ENCODE data around the gene LARP7. TPM values are rescaled to one million over a fixed set of nuclear protein-coding genes. Genes with fewer than 3 reads are reported as not detected.
"Not testable (repeated sequence)": the region's sequence is repeated elsewhere in the genome, so short reads cannot be mapped to it uniquely, and the experiment has no call there.

LARP7 gene
- total RNA-seq, 1 donor from 2014 or later, result 35.2 TPM

- TF ChIP-seq CTCF (IDR thresholded peaks at IDR 0.05), result no peak
- no peak for DNase-seq
- no peak for ATAC-seq
- H3K4me3 ChIP-seq, result no peak overlapping the region
- H3K36me3 ChIP-seq, result no peaks in the 10 kb centered on the region
- no peaks in the 10 kb centered on the region for H3K9me3 ChIP-seq
- intact Hi-C loops (cut with DNase I), result no loop called here
- H3K27ac ChIP-seq, result no peak overlapping the region
- H3K4me1 ChIP-seq, result peaks cover 4% of the 10 kb centered on the region
- peaks cover 29% of the 10 kb centered on the region for H3K27me3 ChIP-seq
These were observed 63.7 kb downstream of the LARP7 start for GRCh38 chr4:112700679-112701078.

GRCh38 chr4:112702892-112703291 lies 65.9 kb downstream of the LARP7 start:
- ATAC-seq (no peak), DNase-seq (no peak)
- Histone ChIP-seq H3K4me3 (no peak overlapping the region), H3K36me3 (no peaks in the 10 kb centered on the region), H3K27me3 (peaks cover 40% of the 10 kb centered on the region), H3K9me3 (no peaks in the 10 kb centered on the region), H3K27ac (no peak overlapping the region), H3K4me1 (peaks cover 4% of the 10 kb centered on the region)
- TF ChIP-seq CTCF (IDR thresholded peaks at IDR 0.05), result no peak
- intact Hi-C loops (cut with DNase I), result no loop called here

- ATAC-seq (no peak), DNase-seq (no peak)
- no peak for TF ChIP-seq CTCF (IDR thresholded peaks at IDR 0.05)
- no peak overlapping the region for H3K27ac ChIP-seq
- H3K4me3 ChIP-seq, result no peak overlapping the region
- intact Hi-C loops (cut with DNase I), result no loop called here
- H3K4me1 ChIP-seq, result peaks cover 4% of the 10 kb centered on the region
- H3K36me3 ChIP-seq, result no peaks in the 10 kb centered on the region
- H3K9me3 ChIP-seq, result no peaks in the 10 kb centered on the region
- peaks cover 52% of the 10 kb centered on the region for H3K27me3 ChIP-seq
These were observed 67.4 kb downstream of the LARP7 start for GRCh38 chr4:112704322-112704721.

- no peak overlapping the region for H3K27ac ChIP-seq
- no peaks in the 10 kb centered on the region for H3K9me3 ChIP-seq
- intact Hi-C loops (cut with DNase I), result no loop called here
- TF ChIP-seq CTCF (IDR thresholded peaks at IDR 0.05), result no peak
- H3K36me3 ChIP-seq, result no peaks in the 10 kb centered on the region
- H3K4me1 ChIP-seq, result peaks cover 4% of the 10 kb centered on the region
- H3K27me3 ChIP-seq, result peaks cover 61% of the 10 kb centered on the region
- DNase-seq (peak; percentile 68), ATAC-seq (peak; percentile 80)
- peak overlapping the region; percentile 49 for H3K4me3 ChIP-seq
These were observed 68.3 kb downstream of the LARP7 start for GRCh38 chr4:112704991-112705845.

- DNase-seq; H3K27ac ChIP-seq; H3K9me3 ChIP-seq; H3K36me3 ChIP-seq; H3K4me1 ChIP-seq; intact Hi-C loops (cut with DNase I): not testable (repeated sequence)
- ATAC-seq, result peak; percentile 81
- Histone ChIP-seq H3K4me3 (peak overlapping the region; percentile 49), H3K27me3 (peaks cover 65% of the 10 kb centered on the region)
These were observed 69.2 kb downstream of the LARP7 start for GRCh38 chr4:112705891-112706839.

GRCh38 chr4:112706840-112707207 lies 69.9 kb downstream of the LARP7 start:
- H3K9me3 ChIP-seq, result no peaks in the 10 kb centered on the region
- H3K36me3 ChIP-seq, result no peaks in the 10 kb centered on the region
- ATAC-seq, result no peak
- no peak overlapping the region for H3K4me3 ChIP-seq
- H3K27ac ChIP-seq, result no peak overlapping the region
- TF ChIP-seq CTCF (IDR thresholded peaks at IDR 0.05), result no peak
- intact Hi-C loops (cut with DNase I), result no loop called here
- no peak for DNase-seq
- H3K27me3 ChIP-seq, result peaks cover 65% of the 10 kb centered on the region
- peaks cover 4% of the 10 kb centered on the region for H3K4me1 ChIP-seq
